Measurements from ENCODE around the gene RAB24. TPM values are rescaled to one million over a fixed set of nuclear protein-coding genes. Genes with fewer than 3 reads are reported as not detected.

RAB24 gene
- polyA plus RNA-seq, 1 donor (not counting 4 experiments of a cell fraction or from before 2014, with no cell fraction given), result 22.4 TPM

DNA sequence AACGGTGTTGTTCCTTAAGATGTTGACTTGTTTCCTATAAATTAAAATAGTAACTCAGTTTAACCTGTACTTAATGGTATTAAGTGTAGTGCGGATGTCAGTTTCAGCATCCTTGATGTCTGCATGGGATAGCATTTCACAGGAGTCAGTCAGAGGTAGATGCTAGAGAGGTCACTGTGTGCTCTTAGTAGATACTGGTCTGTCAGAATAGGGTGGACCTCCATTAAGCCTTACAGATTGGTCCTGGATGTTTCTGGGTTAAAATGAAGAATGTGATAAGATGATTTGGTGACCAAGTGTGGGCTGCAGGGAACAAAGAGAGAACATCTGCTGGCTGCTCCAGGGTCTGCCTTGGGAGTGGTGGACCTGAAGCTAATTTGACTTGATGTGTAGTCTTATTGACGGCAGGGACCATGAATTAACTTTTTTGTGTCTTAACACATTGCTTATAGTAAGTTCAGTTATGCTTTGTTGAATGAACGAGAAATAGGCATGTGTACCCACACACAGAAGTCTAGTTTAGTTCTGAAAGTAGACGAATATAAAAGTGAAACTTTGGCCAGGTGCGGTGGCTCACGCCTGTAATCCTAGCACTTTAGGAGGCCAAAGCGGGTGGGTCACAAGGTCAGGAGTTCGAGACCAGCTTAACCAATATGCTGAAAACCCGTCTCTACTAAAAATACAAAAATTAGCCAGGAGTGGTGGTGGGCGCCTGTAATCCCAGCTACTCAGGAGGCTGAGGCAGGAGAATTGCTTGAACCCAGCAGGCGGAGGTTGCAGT is 12.5 kb downstream of the RAB24 start:
- dilution Hi-C loops (cut with MboI; ENCODE audit: extremely low pct_ligation_motif_present, low sequenced_read_pairs), result no loop called here
- H3K79me2 ChIP-seq (ENCODE audit: control insufficient read depth, insufficient read depth, low read length), result no peaks in the 10 kb centered on the region
- DNase-seq (ENCODE audit: low read depth, low spot score), result no peak
- H3K9ac ChIP-seq (ENCODE audit: control insufficient read depth, extremely low read depth, insufficient read depth, low read length), result no peak overlapping the region
- H3K4me1 ChIP-seq (ENCODE audit: control insufficient read depth, extremely low read depth, insufficient read depth, low read length), result no peaks in the 10 kb centered on the region
- no peak overlapping the region for H3K27ac ChIP-seq (ENCODE audit: control insufficient read depth, insufficient read depth, low read length)
- no peaks in the 10 kb centered on the region for H3K27me3 ChIP-seq (ENCODE audit: control insufficient read depth, extremely low read depth, insufficient read depth, low read length)
- no peaks in the 10 kb centered on the region for H3K9me3 ChIP-seq (ENCODE audit: control insufficient read depth, low read depth, low read length)
- H3K36me3 ChIP-seq (ENCODE audit: control insufficient read depth in 2 of 2, extremely low read depth in 1 of 2, insufficient read depth in 2 of 2, low read length in 2 of 2), result peaks cover 23 to 33% of the 10 kb centered on the region in 2 experiments
- no peak for FAIRE-seq
- H2AFZ ChIP-seq (ENCODE audit: control insufficient read depth, low read length), result no peak overlapping the region
- no peaks in the 10 kb centered on the region for H3K9me1 ChIP-seq (ENCODE audit: control insufficient read depth, extremely low read depth, insufficient read depth, low read length)
- TF ChIP-seq, protein P1, sequence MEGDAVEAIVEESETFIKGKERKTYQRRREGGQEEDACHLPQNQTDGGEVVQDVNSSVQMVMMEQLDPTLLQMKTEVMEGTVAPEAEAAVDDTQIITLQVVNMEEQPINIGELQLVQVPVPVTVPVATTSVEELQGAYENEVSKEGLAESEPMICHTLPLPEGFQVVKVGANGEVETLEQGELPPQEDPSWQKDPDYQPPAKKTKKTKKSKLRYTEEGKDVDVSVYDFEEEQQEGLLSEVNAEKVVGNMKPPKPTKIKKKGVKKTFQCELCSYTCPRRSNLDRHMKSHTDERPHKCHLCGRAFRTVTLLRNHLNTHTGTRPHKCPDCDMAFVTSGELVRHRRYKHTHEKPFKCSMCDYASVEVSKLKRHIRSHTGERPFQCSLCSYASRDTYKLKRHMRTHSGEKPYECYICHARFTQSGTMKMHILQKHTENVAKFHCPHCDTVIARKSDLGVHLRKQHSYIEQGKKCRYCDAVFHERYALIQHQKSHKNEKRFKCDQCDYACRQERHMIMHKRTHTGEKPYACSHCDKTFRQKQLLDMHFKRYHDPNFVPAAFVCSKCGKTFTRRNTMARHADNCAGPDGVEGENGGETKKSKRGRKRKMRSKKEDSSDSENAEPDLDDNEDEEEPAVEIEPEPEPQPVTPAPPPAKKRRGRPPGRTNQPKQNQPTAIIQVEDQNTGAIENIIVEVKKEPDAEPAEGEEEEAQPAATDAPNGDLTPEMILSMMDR (optimal IDR thresholded peaks at IDR 0.05 in 1 of 3, IDR thresholded peaks at IDR 0.05 in 1 of 3, conservative IDR thresholded peaks at IDR 0.05 in 1 of 3; ENCODE audit: extremely low read depth in 1 of 3, insufficient read depth in 2 of 3, low read length in 3 of 3), result no peak
- TF ChIP-seq EZH2 (IDR thresholded peaks at IDR 0.05; ENCODE audit: low read length), result no peak
- no peaks in the 10 kb centered on the region for H4K20me1 ChIP-seq (ENCODE audit: control insufficient read depth, extremely low read depth, insufficient read depth, low read length)
- H3K4me2 ChIP-seq (ENCODE audit: control insufficient read depth, extremely low read depth, insufficient read depth, low read depth, low read length), result no peak overlapping the region
- H3K4me3 ChIP-seq (ENCODE audit: control insufficient read depth in 2 of 3, extremely low read depth in 1 of 3, insufficient read depth in 2 of 3, low read depth in 1 of 3, low read length in 3 of 3), result no peak overlapping the region

DNA sequence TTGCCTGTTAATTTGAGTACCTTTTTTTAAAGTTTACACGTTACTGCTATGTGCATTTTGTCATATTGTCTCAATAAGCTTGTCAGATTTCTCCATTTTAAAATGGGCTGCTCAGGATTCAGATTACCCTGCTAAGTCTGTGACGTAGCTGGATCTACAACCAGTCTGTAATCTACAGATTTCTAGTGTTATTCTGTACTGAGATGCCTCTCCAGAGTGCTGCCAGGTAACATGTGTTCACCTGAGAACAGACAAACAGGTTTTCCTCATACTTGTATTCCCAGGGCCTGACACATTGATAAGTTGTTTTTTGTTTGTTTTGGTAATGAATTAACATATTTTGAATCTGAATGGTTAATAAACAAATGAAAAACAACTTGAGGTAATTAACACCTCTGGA is 15.3 kb downstream of the RAB24 start:
- TF ChIP-seq EZH2 (IDR thresholded peaks at IDR 0.05; ENCODE audit: low read length), result no peak
- TF ChIP-seq, protein P1 (optimal IDR thresholded peaks at IDR 0.05 in 1 of 3, IDR thresholded peaks at IDR 0.05 in 1 of 3, conservative IDR thresholded peaks at IDR 0.05 in 1 of 3; ENCODE audit: extremely low read depth in 1 of 3, insufficient read depth in 2 of 3, low read length in 3 of 3), result no peak
- H3K9ac ChIP-seq (ENCODE audit: control insufficient read depth, extremely low read depth, insufficient read depth, low read length), result no peak overlapping the region
- H2AFZ ChIP-seq (ENCODE audit: control insufficient read depth, low read length), result no peak overlapping the region
- dilution Hi-C loops (cut with MboI; ENCODE audit: extremely low pct_ligation_motif_present, low sequenced_read_pairs), result no loop called here
- H3K4me2 ChIP-seq (ENCODE audit: control insufficient read depth, extremely low read depth, insufficient read depth, low read depth, low read length), result no peak overlapping the region
- no peak overlapping the region for H3K27ac ChIP-seq (ENCODE audit: control insufficient read depth, insufficient read depth, low read length)
- DNase-seq (ENCODE audit: low read depth, low spot score) (no peak), FAIRE-seq (no peak)
- H3K4me1 ChIP-seq (ENCODE audit: control insufficient read depth, extremely low read depth, insufficient read depth, low read length), result no peaks in the 10 kb centered on the region
- no peaks in the 10 kb centered on the region for H3K9me1 ChIP-seq (ENCODE audit: control insufficient read depth, extremely low read depth, insufficient read depth, low read length)
- H3K79me2 ChIP-seq (ENCODE audit: control insufficient read depth, insufficient read depth, low read length), result no peaks in the 10 kb centered on the region
- H4K20me1 ChIP-seq (ENCODE audit: control insufficient read depth, extremely low read depth, insufficient read depth, low read length), result no peaks in the 10 kb centered on the region
- H3K27me3 ChIP-seq (ENCODE audit: control insufficient read depth, extremely low read depth, insufficient read depth, low read length), result no peaks in the 10 kb centered on the region
- no peak overlapping the region for H3K4me3 ChIP-seq (ENCODE audit: control insufficient read depth in 2 of 3, extremely low read depth in 1 of 3, insufficient read depth in 2 of 3, low read depth in 1 of 3, low read length in 3 of 3)
- peaks cover 16 to 18% of the 10 kb centered on the region in 2 experiments for H3K36me3 ChIP-seq (ENCODE audit: control insufficient read depth in 2 of 2, extremely low read depth in 1 of 2, insufficient read depth in 2 of 2, low read length in 2 of 2)
- no peaks in the 10 kb centered on the region for H3K9me3 ChIP-seq (ENCODE audit: control insufficient read depth, low read depth, low read length)
